ENCODE measurements around the gene GOLGA6L2. TPM values are rescaled to one million over a fixed set of nuclear protein-coding genes. Genes with fewer than 3 reads are reported as not detected.
"Not testable (repeated sequence)": the region's sequence is repeated elsewhere in the genome, so short reads cannot be mapped to it uniquely, and the experiment has no call there.

The GOLGA6L2 gene
- total RNA-seq, 1 donor from 2014 or later: not detected

- not testable (repeated sequence) for H3K36me3 ChIP-seq (ENCODE audit: control insufficient read depth in 3 of 3, insufficient read depth in 3 of 3, low read length in 3 of 3); H3K4me1 ChIP-seq (ENCODE audit: control insufficient read depth in 3 of 3, insufficient read depth in 3 of 3, low read length in 3 of 3); H3K4me3 ChIP-seq (ENCODE audit: low read length in 3 of 3); H3K27me3 ChIP-seq (ENCODE audit: control insufficient read depth in 3 of 3, insufficient read depth in 3 of 3, low read length in 3 of 3); H3K9ac ChIP-seq (ENCODE audit: low read depth in 1 of 3, low read length in 3 of 3); H3K27ac ChIP-seq (ENCODE audit: low read depth, low read length); H3K9me3 ChIP-seq (ENCODE audit: control insufficient read depth in 3 of 3, low read length in 3 of 3)
Measured at GRCh38 chr15:23425327-23425726, 21.7 kb downstream of the GOLGA6L2 start.

GRCh38 chr15:23424111-23424904, 22.7 kb downstream of the GOLGA6L2 start:
- peaks cover 0 to 6% (median 3%) of the 10 kb centered on the region in 3 donors for H3K4me1 ChIP-seq (ENCODE audit: control insufficient read depth in 3 of 3, insufficient read depth in 3 of 3, low read length in 3 of 3)
- no peak overlapping the region for H3K4me3 ChIP-seq (ENCODE audit: low read length in 3 of 3)
- H3K36me3 ChIP-seq (ENCODE audit: control insufficient read depth in 3 of 3, insufficient read depth in 3 of 3, low read length in 3 of 3): no peaks in the 10 kb centered on the region
- H3K9ac ChIP-seq (ENCODE audit: low read depth in 1 of 3, low read length in 3 of 3): no peak overlapping the region
- no peak overlapping the region for H3K27ac ChIP-seq (ENCODE audit: low read depth, low read length)
- H3K27me3 ChIP-seq (ENCODE audit: control insufficient read depth in 3 of 3, insufficient read depth in 3 of 3, low read length in 3 of 3): no peaks in the 10 kb centered on the region
- H3K9me3 ChIP-seq (ENCODE audit: control insufficient read depth in 3 of 3, low read length in 3 of 3): no peaks in the 10 kb centered on the region

- Histone ChIP-seq H3K36me3 (ENCODE audit: control insufficient read depth in 3 of 3, insufficient read depth in 3 of 3, low read length in 3 of 3) (no peaks in the 10 kb centered on the region), H3K4me1 (ENCODE audit: control insufficient read depth in 3 of 3, insufficient read depth in 3 of 3, low read length in 3 of 3) (peaks cover 0 to 6% (median 3%) of the 10 kb centered on the region in 3 donors), H3K27me3 (ENCODE audit: control insufficient read depth in 3 of 3, insufficient read depth in 3 of 3, low read length in 3 of 3) (no peaks in the 10 kb centered on the region), H3K9me3 (ENCODE audit: control insufficient read depth in 3 of 3, low read length in 3 of 3) (no peaks in the 10 kb centered on the region), H3K27ac (ENCODE audit: low read depth, low read length) (no peak overlapping the region), H3K9ac (ENCODE audit: low read depth in 1 of 3, low read length in 3 of 3) (no peak overlapping the region), H3K4me3 (ENCODE audit: low read length in 3 of 3) (no peak overlapping the region)
Measured at GRCh38 chr15:23422946-23423708, 23.9 kb downstream of the GOLGA6L2 start.

- Histone ChIP-seq H3K4me3 (ENCODE audit: low read length in 3 of 3) (no peak overlapping the region), H3K9me3 (ENCODE audit: control insufficient read depth in 3 of 3, low read length in 3 of 3) (no peaks in the 10 kb centered on the region), H3K27me3 (ENCODE audit: control insufficient read depth in 3 of 3, insufficient read depth in 3 of 3, low read length in 3 of 3) (no peaks in the 10 kb centered on the region), H3K36me3 (ENCODE audit: control insufficient read depth in 3 of 3, insufficient read depth in 3 of 3, low read length in 3 of 3) (no peaks in the 10 kb centered on the region), H3K4me1 (ENCODE audit: control insufficient read depth in 3 of 3, insufficient read depth in 3 of 3, low read length in 3 of 3) (peaks cover 0 to 6% (median 3%) of the 10 kb centered on the region in 3 donors), H3K9ac (ENCODE audit: low read depth in 1 of 3, low read length in 3 of 3) (no peak overlapping the region), H3K27ac (ENCODE audit: low read depth, low read length) (no peak overlapping the region)
Measured at GRCh38 chr15:23422099-23422945, 24.7 kb downstream of the GOLGA6L2 start.

GRCh38 chr15:23420806-23421575, 26.1 kb downstream of the GOLGA6L2 start:
- Histone ChIP-seq H3K36me3 (ENCODE audit: control insufficient read depth in 3 of 3, insufficient read depth in 3 of 3, low read length in 3 of 3) (no peaks in the 10 kb centered on the region), H3K9me3 (ENCODE audit: control insufficient read depth in 3 of 3, low read length in 3 of 3) (no peaks in the 10 kb centered on the region), H3K27me3 (ENCODE audit: control insufficient read depth in 3 of 3, insufficient read depth in 3 of 3, low read length in 3 of 3) (no peaks in the 10 kb centered on the region), H3K27ac (ENCODE audit: low read depth, low read length) (no peak overlapping the region), H3K9ac (ENCODE audit: low read depth in 1 of 3, low read length in 3 of 3) (no peak overlapping the region), H3K4me1 (ENCODE audit: control insufficient read depth in 3 of 3, insufficient read depth in 3 of 3, low read length in 3 of 3) (peaks cover 0 to 6% (median 3%) of the 10 kb centered on the region in 3 donors), H3K4me3 (ENCODE audit: low read length in 3 of 3) (no peak overlapping the region)

GRCh38 chr15:23416349-23417276, 30.4 kb downstream of the GOLGA6L2 start:
- Histone ChIP-seq H3K9me3 (ENCODE audit: control insufficient read depth in 3 of 3, low read length in 3 of 3) (no peaks in the 10 kb centered on the region), H3K4me3 (ENCODE audit: low read length in 3 of 3) (no peak overlapping the region), H3K4me1 (ENCODE audit: control insufficient read depth in 3 of 3, insufficient read depth in 3 of 3, low read length in 3 of 3) (no peaks in the 10 kb centered on the region), H3K27me3 (ENCODE audit: control insufficient read depth in 3 of 3, insufficient read depth in 3 of 3, low read length in 3 of 3) (no peaks in the 10 kb centered on the region), H3K36me3 (ENCODE audit: control insufficient read depth in 3 of 3, insufficient read depth in 3 of 3, low read length in 3 of 3) (no peaks in the 10 kb centered on the region), H3K9ac (ENCODE audit: low read depth in 1 of 3, low read length in 3 of 3) (no peak overlapping the region), H3K27ac (ENCODE audit: low read depth, low read length) (no peak overlapping the region)

- H3K36me3 ChIP-seq (ENCODE audit: control insufficient read depth in 3 of 3, insufficient read depth in 3 of 3, low read length in 3 of 3); H3K27ac ChIP-seq (ENCODE audit: low read depth, low read length); H3K4me1 ChIP-seq (ENCODE audit: control insufficient read depth in 3 of 3, insufficient read depth in 3 of 3, low read length in 3 of 3); H3K9me3 ChIP-seq (ENCODE audit: control insufficient read depth in 3 of 3, low read length in 3 of 3); H3K9ac ChIP-seq (ENCODE audit: low read depth in 1 of 3, low read length in 3 of 3); H3K4me3 ChIP-seq (ENCODE audit: low read length in 3 of 3); H3K27me3 ChIP-seq (ENCODE audit: control insufficient read depth in 3 of 3, insufficient read depth in 3 of 3, low read length in 3 of 3): not testable (repeated sequence)
Measured at GRCh38 chr15:23415866-23416265, 31.2 kb downstream of the GOLGA6L2 start.

- Histone ChIP-seq H3K9ac (ENCODE audit: low read depth in 1 of 3, low read length in 3 of 3) (no peak overlapping the region), H3K4me1 (ENCODE audit: control insufficient read depth in 3 of 3, insufficient read depth in 3 of 3, low read length in 3 of 3) (no peaks in the 10 kb centered on the region), H3K27ac (ENCODE audit: low read depth, low read length) (no peak overlapping the region), H3K27me3 (ENCODE audit: control insufficient read depth in 3 of 3, insufficient read depth in 3 of 3, low read length in 3 of 3) (no peaks in the 10 kb centered on the region), H3K36me3 (ENCODE audit: control insufficient read depth in 3 of 3, insufficient read depth in 3 of 3, low read length in 3 of 3) (no peaks in the 10 kb centered on the region), H3K9me3 (ENCODE audit: control insufficient read depth in 3 of 3, low read length in 3 of 3) (no peaks in the 10 kb centered on the region), H3K4me3 (ENCODE audit: low read length in 3 of 3) (no peak overlapping the region)
Measured at GRCh38 chr15:23415321-23415865, 31.6 kb downstream of the GOLGA6L2 start.
